Panc1 (cell line): Measurements from ENCODE around the gene BCL10.

ENCODE experiments used
- POLR2AphosphoS5 ChIP-seq: IDR thresholded peaks from 2 replicates; pipeline ENCODE4 v1.6.1; 2012; ENCODE audit warnings: mild to moderate bottlenecking, low read depth, low read length, moderate library complexity
- TF ChIP-seq, protein P1 (sequence below): fragments of 450-650 bp; IDR thresholded peaks from 2 replicates; pipeline ENCODE4 v1.5.1; 2017; ENCODE audit warnings: mild to moderate bottlenecking

DNA sequence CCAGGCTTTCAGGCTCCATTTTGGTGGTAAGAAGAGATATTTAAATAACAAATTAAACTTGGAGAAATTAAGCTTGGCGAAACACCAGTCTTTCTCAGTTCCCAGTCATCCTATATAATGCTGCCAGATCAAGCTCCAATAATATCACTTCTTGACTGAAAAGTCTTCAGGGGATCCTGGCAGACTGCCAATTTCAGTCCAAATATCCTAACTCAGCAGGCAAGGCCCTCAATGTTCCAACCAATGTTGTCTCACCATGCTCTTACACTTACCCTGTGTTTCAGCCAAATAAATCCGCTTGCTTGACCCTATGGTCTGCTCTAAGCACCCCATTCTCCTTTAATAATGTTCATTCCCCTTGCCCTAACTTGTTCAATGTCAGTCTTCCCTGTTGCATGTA lies 39.9 kb upstream of the BCL10 start:
- TF ChIP-seq, protein P1, sequence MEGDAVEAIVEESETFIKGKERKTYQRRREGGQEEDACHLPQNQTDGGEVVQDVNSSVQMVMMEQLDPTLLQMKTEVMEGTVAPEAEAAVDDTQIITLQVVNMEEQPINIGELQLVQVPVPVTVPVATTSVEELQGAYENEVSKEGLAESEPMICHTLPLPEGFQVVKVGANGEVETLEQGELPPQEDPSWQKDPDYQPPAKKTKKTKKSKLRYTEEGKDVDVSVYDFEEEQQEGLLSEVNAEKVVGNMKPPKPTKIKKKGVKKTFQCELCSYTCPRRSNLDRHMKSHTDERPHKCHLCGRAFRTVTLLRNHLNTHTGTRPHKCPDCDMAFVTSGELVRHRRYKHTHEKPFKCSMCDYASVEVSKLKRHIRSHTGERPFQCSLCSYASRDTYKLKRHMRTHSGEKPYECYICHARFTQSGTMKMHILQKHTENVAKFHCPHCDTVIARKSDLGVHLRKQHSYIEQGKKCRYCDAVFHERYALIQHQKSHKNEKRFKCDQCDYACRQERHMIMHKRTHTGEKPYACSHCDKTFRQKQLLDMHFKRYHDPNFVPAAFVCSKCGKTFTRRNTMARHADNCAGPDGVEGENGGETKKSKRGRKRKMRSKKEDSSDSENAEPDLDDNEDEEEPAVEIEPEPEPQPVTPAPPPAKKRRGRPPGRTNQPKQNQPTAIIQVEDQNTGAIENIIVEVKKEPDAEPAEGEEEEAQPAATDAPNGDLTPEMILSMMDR, result no peak
- no peak for TF ChIP-seq POLR2AphosphoS5
